Upper lobe of left lung (tissue), 4 donors: Measurements from ENCODE around the gene SPTB.

Source experiments
- CTCF ChIP-seq, 6 experiments: fragments of 450-650 bp in 4 of 6; fragments of 200-600 bp in 2 of 6; sonication (generic) in 2 of 6; IDR thresholded peaks; one replicate each; pipeline ENCODE4 v1.5.1; 2016 to 2019; ENCODE audit warnings: antibody characterized with exemption in 6 of 6
- EP300 ChIP-seq, 4 donors: sonication (generic); formaldehyde crosslinking; IDR thresholded peaks; one replicate each; pipeline ENCODE4 v1.5.1; 2017; ENCODE audit warnings: antibody characterized with exemption in 4 of 4, control low read depth in 2 of 4
- POLR2A ChIP-seq, 4 donors: fragments of 450-650 bp; IDR thresholded peaks; one replicate each; pipeline ENCODE4 v1.5.1; 2016 to 2017; ENCODE audit warnings: antibody characterized with exemption in 4 of 4, mild to moderate bottlenecking in 2 of 4
- POLR2AphosphoS5 ChIP-seq, 2 donors: sonication (generic); formaldehyde crosslinking; IDR thresholded peaks; one replicate each; pipeline ENCODE4 v1.5.1; 2017; ENCODE audit warnings: antibody characterized with exemption in 2 of 2

GRCh38 chr14:64830961-64831360 is 48.7 kb downstream of the SPTB start:
- TF ChIP-seq EP300 (IDR thresholded peaks at IDR 0.05): no peak
- no peak for TF ChIP-seq CTCF (IDR thresholded peaks at IDR 0.05)
- no peak for TF ChIP-seq POLR2A (IDR thresholded peaks at IDR 0.05)
- no peak for TF ChIP-seq POLR2AphosphoS5 (IDR thresholded peaks at IDR 0.05)
